H1 (cell line): ENCODE data around the gene RGR. TPM values are rescaled to one million over a fixed set of nuclear protein-coding genes. Genes with fewer than 3 reads are reported as not detected.

Experiments
- CTCF ChIA-PET: fragments of 300-600 bp; sonication (Branson Sonifier 250); formaldehyde crosslinking; loops from one replicate; lab custom pipeline; 2021; ENCODE audit not compliant: partially characterized antibody; lab: Charles Lee
- POLR2A ChIA-PET: fragments of 300-600 bp; sonication (Branson Sonifier 250); formaldehyde crosslinking; loops from one replicate; lab custom pipeline; 2021; ENCODE audit warnings: inconsistent platforms; ENCODE audit not compliant: partially characterized antibody; lab: Charles Lee
- DNase-seq, 2 experiments: peaks; one replicate each; pipeline versions ENCODE4 v3.0.0 to v3.0.0-alpha.2; 2010 to 2022; ENCODE audit warnings: low spot score in 2 of 2, low read depth in 1 of 2, mixed read lengths in 1 of 2
- FAIRE-seq: peaks from 2 replicates; lab custom pipeline; 2011; peaks lifted over from hg19 to GRCh38; lab: Jason Lieb, UNC
- H2AFZ ChIP-seq: 2 replicates; pipeline ENCODE4 v1.8.1; 2012; ENCODE audit warnings: low read length, inconsistent platforms
- H2AK5ac ChIP-seq: 2 replicates; pipeline ENCODE4 v1.6.1; 2013; ENCODE audit warnings: low read depth, low read length
- H2BK120ac ChIP-seq: replicated peaks from 2 replicates; pipeline ENCODE3; 2013; ENCODE audit warnings: low read depth, low read length, inconsistent platforms
- H2BK12ac ChIP-seq: 2 replicates; pipeline ENCODE4 v1.6.1; 2013; ENCODE audit warnings: low read depth, low read length
- H2BK15ac ChIP-seq: 2 replicates; pipeline ENCODE4 v1.6.1; 2013; ENCODE audit warnings: low read length
- H2BK20ac ChIP-seq: 2 replicates; pipeline ENCODE4 v1.6.1; 2013; ENCODE audit warnings: low read length
- H2BK5ac ChIP-seq: 2 replicates; pipeline ENCODE4 v1.6.1; 2013; ENCODE audit warnings: low read depth, low read length
- H3K14ac ChIP-seq: 2 replicates; pipeline ENCODE4 v1.6.1; 2013; ENCODE audit warnings: inconsistent platforms; ENCODE audit not compliant: insufficient read length
- H3K18ac ChIP-seq: 2 replicates; pipeline ENCODE4 v1.6.1; 2013; ENCODE audit warnings: low read length; ENCODE audit errors: extremely low read depth
- H3K23ac ChIP-seq: 2 replicates; pipeline ENCODE4 v1.6.1; 2013; ENCODE audit warnings: inconsistent platforms; ENCODE audit not compliant: insufficient read length
- H3K23me2 ChIP-seq: 2 replicates; pipeline ENCODE4 v1.6.1; 2013; ENCODE audit warnings: low read depth, low read length
- H3K27ac ChIP-seq: 2 replicates; pipeline ENCODE4 v1.6.1; 2011; ENCODE audit warnings: low read depth, low read length, inconsistent platforms
- H3K27me3 ChIP-seq, 4 experiments: replicated peaks in 1 of 4; 1 replicate in 1 of 4; 2 replicates in 3 of 4; pipeline versions ENCODE4 v1.6.1 to v1.8.1; 2011 to 2013; ENCODE audit warnings: low read length in 3 of 4, mild to moderate bottlenecking in 3 of 4, inconsistent platforms in 2 of 4, mixed read lengths in 2 of 4, moderate library complexity in 1 of 4; ENCODE audit not compliant: control insufficient read depth in 3 of 4, insufficient read depth in 3 of 4; ENCODE audit errors: extremely low read depth in 1 of 4
- H3K36me3 ChIP-seq, 4 experiments: 2 replicates each; pipeline versions ENCODE4 v1.6.1 to v1.8.1; 2011 to 2013; ENCODE audit warnings: mild to moderate bottlenecking in 4 of 4, low read length in 3 of 4, moderate library complexity in 2 of 4, control low read depth in 1 of 4, inconsistent platforms in 1 of 4; ENCODE audit not compliant: insufficient read depth in 4 of 4, control insufficient read depth in 2 of 4
- H3K4ac ChIP-seq: replicated peaks from 2 replicates; pipeline ENCODE3; 2013; ENCODE audit warnings: low read length, low read depth, mixed read lengths, inconsistent platforms; ENCODE audit not compliant: insufficient read length
- H3K4me1 ChIP-seq, 4 experiments: replicated peaks in 1 of 4; 1 replicate in 1 of 4; 2 replicates in 3 of 4; pipeline versions ENCODE4 v1.6.1 to v1.8.1; 2011 to 2013; ENCODE audit warnings: low read length in 3 of 4, inconsistent platforms in 2 of 4, mixed read lengths in 1 of 4; ENCODE audit not compliant: insufficient read depth in 4 of 4, control insufficient read depth in 3 of 4
- H3K4me2 ChIP-seq, 2 experiments: 2 replicates each; pipeline versions ENCODE4 v1.6.1 to v1.8.1; 2011 to 2013; ENCODE audit warnings: low read depth in 2 of 2, low read length in 2 of 2, control low read depth in 1 of 2, inconsistent platforms in 1 of 2, mild to moderate bottlenecking in 1 of 2; ENCODE audit not compliant: insufficient read depth in 1 of 2
- H3K4me3 ChIP-seq, 4 experiments: fragments of 200-600, 300-600 bp in 1 of 4; sonication (generic), shearing (Covaris generic), sonication (Bioruptor Twin) in 1 of 4; 2 replicates each; pipeline versions ENCODE4 v1.5.1 to v1.8.1; 2011 to 2016; ENCODE audit warnings: low read length in 4 of 4, low read depth in 3 of 4, control low read depth in 2 of 4, inconsistent platforms in 2 of 4, mild to moderate bottlenecking in 2 of 4, mixed read lengths in 1 of 4, moderate library complexity in 1 of 4; ENCODE audit not compliant: insufficient read depth in 2 of 4; ENCODE audit errors: extremely low read depth in 1 of 4
- H3K56ac ChIP-seq: replicated peaks from 2 replicates; pipeline ENCODE3; 2013; ENCODE audit warnings: low read depth, mild to moderate bottlenecking, mixed read lengths, low read length, inconsistent platforms; ENCODE audit not compliant: insufficient read length
- H3K79me1 ChIP-seq: 2 replicates; pipeline ENCODE4 v1.6.1; 2013; ENCODE audit warnings: low read depth, low read length, control low read depth
- H3K79me2 ChIP-seq, 2 experiments: 2 replicates each; pipeline versions ENCODE4 v1.6.1 to v1.8.1; 2012 to 2013; ENCODE audit warnings: low read length in 2 of 2, mild to moderate bottlenecking in 2 of 2, inconsistent platforms in 1 of 2; ENCODE audit not compliant: insufficient read depth in 2 of 2, control insufficient read depth in 1 of 2
- H3K9ac ChIP-seq, 4 experiments: replicated peaks in 1 of 4; 1 replicate in 1 of 4; 2 replicates in 3 of 4; pipeline versions ENCODE4 v1.6.1 to v1.8.1; 2011 to 2013; ENCODE audit warnings: low read depth in 3 of 4, low read length in 3 of 4, control low read depth in 2 of 4, mild to moderate bottlenecking in 2 of 4, moderate library complexity in 2 of 4, inconsistent platforms in 1 of 4; ENCODE audit errors: extremely low read depth in 1 of 4
- H3K9me3 ChIP-seq, 2 experiments: 2 replicates each; pipeline versions ENCODE4 v1.6.1 to v1.8.1; 2012 to 2013; ENCODE audit warnings: mild to moderate bottlenecking in 2 of 2, moderate library complexity in 2 of 2, control low read depth in 1 of 2, inconsistent platforms in 1 of 2, low read depth in 1 of 2, low read length in 1 of 2, mixed read lengths in 1 of 2; ENCODE audit not compliant: insufficient read depth in 2 of 2
- H4K20me1 ChIP-seq, 2 experiments: replicated peaks in 1 of 2; 2 replicates each; pipeline versions ENCODE3 to v1.8.1; 2011 to 2013; ENCODE audit warnings: inconsistent platforms in 2 of 2, low read length in 2 of 2, mild to moderate bottlenecking in 1 of 2; ENCODE audit not compliant: insufficient read depth in 2 of 2, control insufficient read depth in 1 of 2
- H4K5ac ChIP-seq: 2 replicates; pipeline ENCODE4 v1.6.1; 2013; ENCODE audit warnings: low read length, low read depth, mixed read lengths, inconsistent platforms; ENCODE audit not compliant: insufficient read length
- H4K8ac ChIP-seq: 2 replicates; pipeline ENCODE4 v1.8.0; 2013; ENCODE audit warnings: mild to moderate bottlenecking, moderate library complexity, low read length, inconsistent platforms; ENCODE audit not compliant: insufficient read depth; ENCODE audit errors: extremely low read depth
- H4K91ac ChIP-seq: replicated peaks from 2 replicates; pipeline ENCODE3; 2013; ENCODE audit warnings: low read length, mixed read lengths, inconsistent platforms; ENCODE audit not compliant: insufficient read length
- CBX5 ChIP-seq: fragments of 300-800, 300-1000 bp; sonication (generic); IDR thresholded peaks from 2 replicates; pipeline ENCODE4 v1.7.1; 2016; ENCODE audit warnings: antibody characterized with exemption, low read length, low read depth
- CBX8 ChIP-seq: fragments of 300-800, 300-1000 bp; sonication (generic); IDR thresholded peaks from 2 replicates; pipeline ENCODE4 v1.7.1; 2016; ENCODE audit warnings: low read depth, low read length, borderline replicate concordance
- EZH2 ChIP-seq: fragments of 200-600 bp; sonication (generic); IDR thresholded peaks from 2 replicates; pipeline ENCODE4 v1.7.1; 2012; ENCODE audit warnings: low read depth, mild to moderate bottlenecking, moderate library complexity, low read length, inconsistent platforms; ENCODE audit not compliant: severe bottlenecking
- FOSL1 ChIP-seq: IDR thresholded peaks from 2 replicates; pipeline ENCODE4 v1.6.1; 2011; ENCODE audit warnings: mild to moderate bottlenecking, low read depth, low read length, moderate library complexity; ENCODE audit not compliant: insufficient read depth
- JUND ChIP-seq: IDR thresholded peaks from 2 replicates; pipeline ENCODE4 v1.6.1; 2011; ENCODE audit warnings: mild to moderate bottlenecking, improper control_type of control experiment, low read length
- KDM5A ChIP-seq: fragments of 200-600 bp; IDR thresholded peaks from 2 replicates; pipeline ENCODE4 v1.7.1; 2012; ENCODE audit warnings: mild to moderate bottlenecking, low read length, inconsistent platforms, mixed read lengths
- PHF8 ChIP-seq: fragments of 200-600 bp; sonication (generic); conservative IDR thresholded peaks from 2 replicates; pipeline ENCODE4 v1.7.1; 2012; ENCODE audit warnings: low read depth, mild to moderate bottlenecking, inconsistent platforms, low read length, moderate library complexity
- SIN3A ChIP-seq, 2 experiments: IDR thresholded peaks in 1 of 2; conservative IDR thresholded peaks in 1 of 2; 2 replicates each; pipeline ENCODE4 v1.6.1; 2011 to 2012; ENCODE audit warnings: low read length in 2 of 2, improper control_type of control experiment in 1 of 2, low read depth in 1 of 2, mild to moderate bottlenecking in 1 of 2
- SP1 ChIP-seq: IDR thresholded peaks from 2 replicates; pipeline ENCODE4 v1.6.1; 2011; ENCODE audit warnings: low read depth, low read length
- TBP ChIP-seq: IDR thresholded peaks from 2 replicates; pipeline ENCODE4 v1.6.1; 2011; ENCODE audit warnings: low read depth, low read length, improper control_type of control experiment
- ZNF274 ChIP-seq: IDR thresholded peaks from 2 replicates; pipeline ENCODE4 v1.7.0; 2012; ENCODE audit warnings: low read length, borderline replicate concordance; ENCODE audit errors: extremely low read depth
- WGBS, 2 experiments: shearing (Covaris generic) in 1 of 2; methylation state at CpG; one replicate each; pipeline versions ENCODE4 v1.1.6 to v1.1.7; 2013 to 2015; ENCODE audit warnings: low lambda C conversion rate in 2 of 2, mixed read lengths in 2 of 2, inconsistent platforms in 1 of 2, low coverage in 1 of 2, missing lambda C conversion rate in 1 of 2; ENCODE audit not compliant: insufficient replicate concordance in 2 of 2, insufficient coverage in 1 of 2, insufficient read length in 1 of 2; ENCODE audit errors: extremely low coverage in 1 of 2, missing lambda C conversion rate in 1 of 2; 5-methylcytosine and 5-hydroxymethylcytosine counted together
- polyA plus RNA-seq, 7 experiments: library from polyadenylated mRNA; depleted of rRNA in 3 of 7; stranded (reverse) in 5 of 7; unstranded in 2 of 7; fragments of >200 nt in 5 of 7; fragments of 200-250 nt in 2 of 7; gene quantifications; 1 replicate in 5 of 7; 2 replicates in 1 of 7; 4 replicates in 1 of 7; pipeline versions ENCODE4 v1.2.1 to v1.2.3, GENCODE V29; 2011 to 2013; ENCODE audit warnings: missing spikeins in 2 of 7, mixed read lengths in 2 of 7
- total RNA-seq: library from RNA; stranded (reverse); fragmentation: NEBNext Ultra II Directional; extraction: Animal tissue kit (Norgen Biotek cat#: 25700); gene quantifications from 2 replicates; pipeline ENCODE4 v1.2.1, GENCODE V29; 2021
- TF ChIP-seq, protein P1 (sequence below), 3 experiments: IDR thresholded peaks; 1 replicate in 2 of 3; 2 replicates in 1 of 3; pipeline versions ENCODE4 v1.5.1 to v1.6.1; 2011; ENCODE audit warnings: low read length in 3 of 3, mild to moderate bottlenecking in 3 of 3, inconsistent platforms in 2 of 3, low read depth in 1 of 3, moderate library complexity in 1 of 3; ENCODE audit not compliant: insufficient read depth in 1 of 3; ENCODE audit errors: control extremely low read depth in 1 of 3

RGR gene
- total and polyA plus RNA-seq, 2 of the 8 experiments (the other 6 are each of a cell fraction or from before 2014, with no cell fraction given) = not detected

DNA sequence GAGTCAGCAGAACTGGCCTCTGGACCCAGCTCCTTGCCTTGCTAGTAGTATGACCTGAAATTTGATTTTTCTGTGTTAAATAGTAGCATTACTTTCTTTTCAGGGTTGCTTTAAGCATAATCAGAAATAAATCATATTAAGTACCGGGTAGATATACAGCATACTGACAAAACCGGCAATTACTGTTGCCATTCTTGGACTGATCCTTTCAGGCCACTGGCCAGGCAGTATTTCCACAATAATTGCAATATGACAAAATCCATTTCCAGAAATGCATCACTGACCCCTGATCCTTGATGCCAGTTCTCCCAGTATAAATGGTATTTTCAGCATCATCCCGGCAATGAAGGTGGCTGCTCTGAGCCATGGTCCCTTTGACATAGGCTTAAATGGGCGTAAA, 10.4 kb upstream of the RGR start:
- H4K8ac ChIP-seq = no peak overlapping the region
- ChIA-PET CTCF (interaction anchor here (1.2 to 1.7 kb wide), 8 partner anchors 13 to 175 kb away, joined by 3 to 14 read pairs (median 6); no protein-coding TSS in a partner anchor), POLR2A (no interaction called here)
- H4K20me1 ChIP-seq = no peaks in the 10 kb centered on the region
- no peaks in the 10 kb centered on the region for H3K36me3 ChIP-seq
- H2BK120ac ChIP-seq = no peak overlapping the region
- peaks cover 0 to 2% (median 0%) of the 10 kb centered on the region in 4 experiments; a peak in 3 of 7 replicates for H3K4me1 ChIP-seq
- H3K9ac ChIP-seq = no peak overlapping the region
- no peak overlapping the region for H2AFZ ChIP-seq
- no peak overlapping the region for H3K56ac ChIP-seq
- H3K14ac ChIP-seq = no peak overlapping the region
- peaks cover 0 to 10% (median 7%) of the 10 kb centered on the region in 4 experiments; a peak in 5 of 7 replicates for H3K27me3 ChIP-seq
- FAIRE-seq (no peak), DNase-seq (no peak)
- H2BK15ac ChIP-seq = no peak overlapping the region
- H2BK20ac ChIP-seq = no peak overlapping the region
- H2AK5ac ChIP-seq = no peak overlapping the region
- no peak overlapping the region for H3K4me3 ChIP-seq
- H2BK12ac ChIP-seq = no peak overlapping the region
- H3K79me1 ChIP-seq = no peaks in the 10 kb centered on the region
- H4K91ac ChIP-seq = no peak overlapping the region
- H3K4ac ChIP-seq = no peak overlapping the region
- no peak overlapping the region for H3K18ac ChIP-seq
- H2BK5ac ChIP-seq = no peak overlapping the region
- H3K9me3 ChIP-seq = no peaks in the 10 kb centered on the region
- H3K79me2 ChIP-seq = no peaks in the 10 kb centered on the region
- no peak overlapping the region for H4K5ac ChIP-seq
- no peak overlapping the region for H3K23ac ChIP-seq
- H3K4me2 ChIP-seq = no peak overlapping the region
- WGBS, 2 experiments = 67% methylated on average over 4 of the region's 4 CpGs; no CpG with 5 or more reads in 1 of the 2 experiments
- no peak overlapping the region for H3K27ac ChIP-seq
- H3K23me2 ChIP-seq = no peaks in the 10 kb centered on the region
- TF ChIP-seq SIN3A (conservative IDR thresholded peaks at IDR 0.05 in 1 of 2, IDR thresholded peaks at IDR 0.05 in 1 of 2; ENCODE audit: low read depth in 1 of 2, low read length in 2 of 2) = no peak
- no peak for TF ChIP-seq SP1
- TF ChIP-seq, protein P1, sequence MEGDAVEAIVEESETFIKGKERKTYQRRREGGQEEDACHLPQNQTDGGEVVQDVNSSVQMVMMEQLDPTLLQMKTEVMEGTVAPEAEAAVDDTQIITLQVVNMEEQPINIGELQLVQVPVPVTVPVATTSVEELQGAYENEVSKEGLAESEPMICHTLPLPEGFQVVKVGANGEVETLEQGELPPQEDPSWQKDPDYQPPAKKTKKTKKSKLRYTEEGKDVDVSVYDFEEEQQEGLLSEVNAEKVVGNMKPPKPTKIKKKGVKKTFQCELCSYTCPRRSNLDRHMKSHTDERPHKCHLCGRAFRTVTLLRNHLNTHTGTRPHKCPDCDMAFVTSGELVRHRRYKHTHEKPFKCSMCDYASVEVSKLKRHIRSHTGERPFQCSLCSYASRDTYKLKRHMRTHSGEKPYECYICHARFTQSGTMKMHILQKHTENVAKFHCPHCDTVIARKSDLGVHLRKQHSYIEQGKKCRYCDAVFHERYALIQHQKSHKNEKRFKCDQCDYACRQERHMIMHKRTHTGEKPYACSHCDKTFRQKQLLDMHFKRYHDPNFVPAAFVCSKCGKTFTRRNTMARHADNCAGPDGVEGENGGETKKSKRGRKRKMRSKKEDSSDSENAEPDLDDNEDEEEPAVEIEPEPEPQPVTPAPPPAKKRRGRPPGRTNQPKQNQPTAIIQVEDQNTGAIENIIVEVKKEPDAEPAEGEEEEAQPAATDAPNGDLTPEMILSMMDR (IDR thresholded peaks at IDR 0.05; ENCODE audit: control extremely low read depth in 1 of 3, insufficient read depth in 1 of 3, low read depth in 1 of 3, low read length in 3 of 3) = no peak
- no peak for TF ChIP-seq TBP
- TF ChIP-seq CBX5 = no peak
- no peak for TF ChIP-seq PHF8
- TF ChIP-seq ZNF274 = no peak
- no peak for TF ChIP-seq FOSL1
- TF ChIP-seq CBX8 = no peak
- no peak for TF ChIP-seq JUND
- no peak for TF ChIP-seq KDM5A
- TF ChIP-seq EZH2 = no peak
